HG03108 (cell line): Measurements from ENCODE around the gene HECTD4.

Experiments
- ATAC-seq: cut with Tn5 transposase; IDR thresholded peaks from one replicate; pipeline ENCODE4 v1.9.1; 2021; ENCODE audit warnings: moderate library complexity; ENCODE audit not compliant: unreplicated experiment

Gene HECTD4

GRCh38 chr12:112184056-112184887, 198.0 kb downstream of the HECTD4 start:
- ATAC-seq = no peak

GRCh38 chr12:112183141-112184021, 198.8 kb downstream of the HECTD4 start:
- no peak for ATAC-seq

DNA sequence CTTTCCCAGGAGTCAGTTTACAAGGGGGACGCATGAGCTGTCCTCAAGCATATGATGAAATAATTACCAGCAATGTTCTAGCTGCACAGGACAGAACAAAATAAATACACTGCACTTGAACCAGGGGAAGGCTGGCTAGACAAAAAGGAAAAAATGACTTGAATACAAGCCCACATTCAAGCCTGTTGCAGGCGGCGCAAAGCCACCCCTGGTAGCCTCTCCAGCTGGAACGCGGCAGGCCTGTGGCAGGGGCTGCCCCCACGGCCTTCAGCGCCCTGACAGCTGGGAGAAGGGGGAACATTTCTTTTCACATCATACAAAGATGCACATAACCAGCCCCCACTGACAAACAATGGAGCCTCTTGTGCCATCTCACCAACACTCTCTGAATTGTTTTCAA, 199.7 kb downstream of the HECTD4 start:
- no peak for ATAC-seq

DNA sequence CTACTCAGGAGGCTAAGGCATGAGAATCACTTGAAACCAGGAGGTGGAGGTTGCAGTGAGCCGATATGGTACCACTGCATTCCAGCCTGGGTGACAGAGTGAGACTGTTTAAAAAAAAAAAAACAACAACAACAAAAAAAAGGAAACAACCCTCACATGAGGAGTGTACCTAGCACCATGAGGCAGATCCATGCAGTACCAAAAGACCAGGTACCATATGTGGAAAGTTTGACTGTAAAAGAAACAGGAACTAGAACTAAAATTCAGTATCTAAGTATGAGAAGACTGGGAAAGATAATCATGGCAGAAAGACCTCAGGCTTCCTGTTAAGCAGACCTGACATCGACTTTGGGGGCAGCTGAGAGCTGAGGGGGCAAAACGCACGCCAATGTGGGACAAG, 201.8 kb downstream of the HECTD4 start:
- ATAC-seq = no peak

GRCh38 chr12:112179916-112180315, 202.3 kb downstream of the HECTD4 start:
- ATAC-seq = no peak

DNA sequence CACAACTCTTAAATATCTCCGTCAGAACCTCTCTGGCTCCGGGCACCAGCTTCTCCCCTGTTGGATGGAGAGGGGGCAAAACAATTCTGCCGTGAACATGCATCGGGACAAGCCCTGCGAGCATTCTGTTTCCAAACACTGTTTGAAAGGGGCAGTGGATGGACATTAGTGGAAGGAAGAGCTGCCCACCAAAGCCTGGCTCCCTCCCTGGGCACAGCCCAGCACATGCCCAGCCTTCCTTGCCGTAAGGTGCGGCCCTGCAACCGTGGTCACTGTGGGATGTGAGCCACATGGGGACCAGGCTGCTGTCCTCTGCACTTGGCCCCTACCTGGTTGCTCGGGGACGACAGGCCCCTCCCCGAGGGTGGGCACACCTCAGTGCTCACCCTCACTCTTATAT, 202.9 kb downstream of the HECTD4 start:
- no peak for ATAC-seq

DNA sequence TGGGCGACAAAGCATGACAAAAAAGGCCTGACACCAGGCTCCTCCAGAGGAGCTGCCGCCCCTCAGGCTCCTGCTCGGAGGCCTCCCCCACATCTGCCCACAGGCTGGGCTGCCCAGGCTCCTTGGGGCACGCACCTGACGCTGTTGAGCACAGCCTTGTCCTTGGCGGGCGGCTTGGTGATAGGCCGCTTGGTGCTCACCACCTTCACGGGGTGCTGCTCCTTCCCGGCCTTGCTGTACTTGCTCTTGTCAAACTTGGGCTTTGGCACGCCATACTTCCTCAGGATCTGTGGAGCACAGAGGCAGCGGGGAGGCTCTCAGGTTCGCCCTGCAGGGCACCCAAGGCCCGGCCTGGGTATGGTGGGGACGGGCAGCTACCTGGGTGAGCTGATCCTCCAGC, 203.4 kb downstream of the HECTD4 start:
- ATAC-seq = no peak

DNA sequence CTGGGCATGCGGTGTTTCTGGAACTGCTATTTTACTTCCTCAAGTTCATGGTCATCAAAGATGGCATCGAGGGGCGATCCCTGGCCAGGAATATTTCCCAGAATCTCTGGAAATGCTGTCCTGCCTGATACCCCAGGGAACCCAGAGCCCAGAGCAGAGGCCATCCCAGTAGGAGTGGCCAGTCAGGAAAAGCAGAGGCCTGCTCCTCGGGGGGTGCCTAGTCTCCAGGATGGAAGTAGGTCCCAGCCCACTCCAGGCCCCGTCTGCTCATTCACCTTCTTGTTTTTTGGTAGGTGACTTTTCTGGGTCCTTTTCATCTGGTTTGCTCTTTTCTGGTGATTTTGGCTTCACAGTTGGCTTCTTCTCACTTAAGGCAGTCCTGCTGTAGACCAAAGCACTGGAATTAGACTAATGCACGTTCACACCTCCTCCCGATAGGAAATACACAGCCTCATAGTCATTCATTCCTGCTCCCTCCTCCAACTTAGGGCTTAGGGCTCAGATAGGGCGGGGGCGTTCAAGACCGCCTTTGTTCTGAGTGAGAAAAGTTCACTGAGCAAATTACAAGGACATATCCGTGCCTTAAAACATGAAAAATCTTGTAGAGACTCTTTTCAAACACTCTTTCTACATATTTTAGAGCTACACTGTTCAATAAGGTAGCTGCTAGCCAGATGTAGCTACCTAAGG, 205.8 kb downstream of the HECTD4 start:
- no peak for ATAC-seq

GRCh38 chr12:112175361-112176155, 206.7 kb downstream of the HECTD4 start:
- no peak for ATAC-seq

DNA sequence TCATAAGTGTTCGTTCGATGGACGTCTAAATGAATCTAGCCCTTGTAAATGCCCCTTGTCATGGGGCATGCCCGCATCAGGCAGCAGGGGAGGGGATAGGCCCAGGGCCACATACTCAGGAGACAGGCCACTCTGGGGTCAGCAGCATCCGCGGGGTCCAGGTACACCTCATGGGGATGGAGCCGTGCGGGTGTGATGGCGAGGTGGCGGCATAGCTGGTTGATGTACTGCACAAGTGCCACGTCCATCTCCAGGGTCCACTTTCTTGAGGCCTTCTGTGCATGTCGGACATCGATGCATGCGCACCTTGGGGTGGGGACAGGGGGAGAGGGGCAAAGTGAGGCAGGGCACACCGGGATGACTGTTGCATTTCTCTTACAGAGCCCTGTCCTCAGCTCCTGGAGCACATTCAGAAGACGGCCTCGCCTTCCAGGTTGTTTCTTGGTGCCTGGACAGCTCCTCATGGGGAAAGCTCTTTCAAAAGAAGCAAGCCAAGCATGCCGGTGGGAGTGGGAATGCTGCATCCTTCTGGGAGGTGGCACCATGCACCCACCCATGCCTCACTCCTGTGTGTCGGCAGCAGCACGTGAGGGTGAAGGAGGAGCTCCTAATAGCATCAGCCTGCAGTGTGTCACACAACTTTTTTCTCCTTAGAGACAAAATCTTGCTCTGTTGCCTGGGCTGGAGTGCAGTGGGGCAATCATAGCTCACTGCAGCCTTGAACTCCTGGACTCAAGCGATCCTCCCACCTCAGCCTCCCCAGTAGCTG, 209.5 kb downstream of the HECTD4 start:
- ATAC-seq = no peak

GRCh38 chr12:112170971-112171596, 211.1 kb downstream of the HECTD4 start:
- ATAC-seq = no peak

GRCh38 chr12:112170376-112170775, 211.9 kb downstream of the HECTD4 start:
- ATAC-seq = no peak

DNA sequence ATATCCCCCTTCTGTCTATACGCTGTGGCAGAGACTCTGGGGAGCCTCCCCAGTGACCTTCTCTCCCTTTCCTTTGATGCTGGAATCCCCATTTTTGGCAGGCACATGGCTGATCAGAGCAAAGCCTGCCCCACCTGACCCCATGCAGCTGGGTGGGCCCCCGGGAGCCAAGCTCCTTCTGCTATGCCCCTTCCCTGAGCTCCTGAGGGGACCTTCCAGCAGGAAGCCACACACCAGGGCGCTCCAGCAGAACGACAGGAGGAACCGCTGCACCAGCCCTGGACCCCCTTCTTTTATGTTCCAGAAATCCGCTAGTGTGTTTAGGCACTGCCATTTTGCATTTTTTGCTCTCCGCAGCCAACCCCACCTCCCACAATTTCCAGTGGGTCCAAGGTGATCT, 212.3 kb downstream of the HECTD4 start:
- ATAC-seq = no peak

GRCh38 chr12:112169161-112169872, 212.9 kb downstream of the HECTD4 start:
- ATAC-seq = no peak

DNA sequence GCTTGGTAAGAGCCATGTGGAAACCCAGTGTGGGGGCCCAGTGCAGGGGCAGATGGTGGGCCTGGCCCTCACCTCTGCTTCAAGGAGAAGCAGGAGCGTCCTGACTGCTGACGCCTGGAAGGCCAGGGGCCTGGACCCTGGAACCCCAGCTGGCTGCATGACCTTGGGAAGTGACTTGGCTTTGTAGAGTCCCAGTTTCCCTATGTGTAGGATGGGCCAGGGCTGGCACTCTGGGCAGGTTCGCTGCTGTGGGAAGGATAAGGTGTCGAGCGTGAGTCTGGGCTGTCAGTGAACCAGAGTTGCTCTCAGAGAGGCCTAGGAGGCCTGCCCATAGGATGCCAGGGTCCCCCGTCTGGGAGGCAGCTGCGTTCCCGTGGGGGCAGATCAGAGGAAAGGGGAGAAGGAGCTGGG, 213.7 kb downstream of the HECTD4 start:
- ATAC-seq = no peak

- ATAC-seq = no peak
These were observed 214.3 kb downstream of the HECTD4 start for GRCh38 chr12:112167718-112168525.

- no peak for ATAC-seq
These were observed 215.2 kb downstream of the HECTD4 start for GRCh38 chr12:112167031-112167461.
